NCI-H2171 (cell line): ENCODE results near the gene TEKT1.
"Not testable (repeated sequence)": the region's sequence is repeated elsewhere in the genome, so short reads cannot be mapped to it uniquely, and the experiment has no call there.

Experiments used
- DNase-seq: peaks from one replicate; lab custom pipeline; 2025; lab: John Stamatoyannopoulos, UW

The TEKT1 gene

DNA sequence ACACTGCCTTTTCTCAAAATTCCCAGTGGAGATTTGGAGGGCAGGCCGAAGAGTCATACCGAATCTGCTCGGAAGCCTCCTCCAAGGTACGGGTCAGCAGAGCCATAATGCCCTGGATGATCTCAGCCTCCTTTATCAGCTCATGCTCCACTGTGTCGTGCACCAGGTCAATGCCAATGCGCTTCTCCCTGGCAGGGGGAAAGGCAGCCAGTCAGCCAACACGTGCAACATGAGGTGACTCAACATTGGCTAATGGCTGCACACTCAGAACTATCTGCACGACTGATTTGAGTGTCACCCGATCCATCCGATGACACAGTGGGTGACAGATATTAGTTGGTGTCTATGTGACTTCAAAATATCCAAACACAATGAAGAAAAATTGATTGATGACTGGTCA is 15.8 kb downstream of the TEKT1 start:
- no peak for DNase-seq

- no peak for DNase-seq
These were observed 19.2 kb downstream of the TEKT1 start for GRCh38 chr17:6812295-6812694.

- DNase-seq: no peak
These were observed 20.0 kb downstream of the TEKT1 start for GRCh38 chr17:6811510-6811909.

DNA sequence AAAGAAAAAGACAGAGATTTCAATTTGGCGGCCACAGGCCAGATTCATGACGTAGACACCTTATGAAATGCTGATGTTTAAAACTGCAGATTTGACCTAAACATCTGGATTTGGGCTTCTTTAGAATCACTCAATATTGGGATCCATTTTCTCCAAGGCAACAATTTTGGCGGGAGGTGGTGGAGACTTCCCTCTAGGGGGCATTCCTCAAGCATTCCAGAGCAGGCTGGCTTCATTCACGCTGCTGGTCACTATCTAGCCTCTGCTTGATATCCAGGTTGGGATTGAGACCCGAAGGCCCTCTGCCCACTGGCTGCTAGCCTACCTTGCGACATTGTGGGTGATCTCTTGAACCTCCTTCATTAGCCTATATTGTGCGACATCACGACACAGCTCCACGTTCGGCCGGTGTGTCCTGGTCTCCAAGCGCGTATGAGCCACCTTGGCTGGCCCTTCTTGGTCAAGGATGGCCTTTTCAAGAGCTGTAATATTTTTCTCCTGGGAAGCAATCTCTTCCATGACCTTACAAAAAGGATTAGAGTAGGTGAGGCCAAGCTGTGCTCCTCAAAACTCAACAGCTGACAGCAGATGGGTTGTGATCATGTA is 31.0 kb downstream of the TEKT1 start:
- no peak for DNase-seq

DNA sequence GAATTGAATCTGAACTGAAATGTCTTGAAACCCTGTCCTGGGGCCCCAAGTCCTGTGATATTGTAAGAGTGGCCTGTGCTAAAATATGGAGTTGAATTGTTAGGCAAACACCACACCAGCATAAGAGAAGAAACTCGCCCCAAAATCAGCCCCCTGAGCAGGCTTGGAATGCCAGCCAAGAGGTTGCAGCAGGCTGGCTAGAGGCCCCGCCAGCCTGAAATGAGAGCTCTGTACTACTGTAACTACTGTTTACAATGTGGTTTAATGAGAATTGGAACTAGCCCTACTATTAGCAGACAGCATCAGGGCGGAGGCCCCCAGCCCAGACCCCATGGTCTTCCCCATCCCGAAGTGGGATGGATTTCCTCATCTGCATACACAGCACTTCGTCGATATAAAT is 31.8 kb downstream of the TEKT1 start:
- no peak for DNase-seq

GRCh38 chr17:6797718-6798351 is 33.7 kb downstream of the TEKT1 start:
- no peak for DNase-seq

DNA sequence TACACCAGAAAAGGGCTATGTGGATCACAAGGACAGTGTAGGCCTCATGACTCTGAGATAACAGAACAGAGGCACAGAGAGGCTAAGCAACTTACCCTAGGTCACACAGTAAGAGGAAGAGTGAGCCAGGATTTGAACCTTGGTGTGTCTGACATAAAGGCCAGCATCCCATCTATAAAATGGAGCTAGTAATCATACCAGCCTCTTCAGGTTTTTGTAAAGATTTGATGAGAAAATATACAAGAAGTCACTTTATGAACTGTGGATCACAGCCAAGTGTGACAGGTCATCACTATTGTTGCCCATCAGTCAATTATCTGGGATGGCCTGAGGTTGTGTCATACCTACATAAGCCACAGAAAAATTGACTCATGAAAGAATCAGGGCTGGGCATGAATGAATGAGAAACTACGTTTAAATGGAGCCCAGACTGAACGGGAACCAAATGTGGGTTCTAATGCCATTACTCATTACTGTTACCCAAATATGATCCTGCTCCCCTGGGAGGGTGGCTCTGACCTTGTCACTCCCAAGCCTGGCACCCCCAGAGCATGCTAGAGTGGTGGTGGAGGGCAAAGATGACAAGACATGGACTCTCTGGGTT is 34.5 kb downstream of the TEKT1 start:
- DNase-seq: no peak

DNA sequence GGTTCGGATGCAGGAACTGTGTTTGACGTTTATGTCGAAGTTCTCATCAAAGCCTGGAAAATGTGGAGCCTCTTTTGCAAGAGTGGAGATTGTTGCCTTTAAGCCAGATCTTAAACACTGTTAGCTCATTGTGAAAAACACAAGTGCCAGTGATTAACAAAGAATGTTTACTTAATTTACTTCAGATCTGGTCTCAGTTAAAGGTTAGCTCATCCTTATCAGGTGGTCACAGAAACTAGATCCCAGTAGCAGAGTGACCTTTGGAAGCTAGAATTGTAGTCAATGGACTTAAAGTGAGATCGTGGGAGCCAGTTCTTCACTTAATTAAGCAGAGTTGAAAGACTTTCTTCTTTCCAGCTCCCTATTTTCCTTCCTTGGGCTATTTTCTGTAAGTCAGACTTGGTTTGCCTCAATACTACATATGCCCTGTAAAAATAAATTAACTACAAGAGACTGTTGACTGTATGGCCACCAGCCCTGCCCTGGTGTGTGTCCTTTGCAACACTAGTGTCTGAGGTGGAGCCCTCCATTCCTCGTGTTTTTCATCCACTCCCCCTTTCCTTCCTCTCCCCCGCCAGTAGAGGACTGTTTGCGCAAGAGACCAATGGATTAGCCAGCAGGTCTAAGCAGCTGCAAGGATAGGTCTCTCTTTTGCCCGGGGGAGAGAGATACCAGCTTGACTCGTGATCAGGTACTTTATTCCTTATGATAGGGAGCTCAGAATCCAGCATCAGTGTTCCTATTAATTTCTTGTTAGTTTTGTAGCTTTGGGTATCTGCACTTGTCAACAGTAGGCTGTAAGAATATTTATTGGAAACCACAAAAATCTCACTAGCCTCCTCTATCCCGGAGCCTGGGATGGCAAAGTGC is 35.3 kb downstream of the TEKT1 start:
- DNase-seq: no peak

GRCh38 chr17:6793748-6794493 is 37.6 kb downstream of the TEKT1 start:
- DNase-seq: no peak

DNA sequence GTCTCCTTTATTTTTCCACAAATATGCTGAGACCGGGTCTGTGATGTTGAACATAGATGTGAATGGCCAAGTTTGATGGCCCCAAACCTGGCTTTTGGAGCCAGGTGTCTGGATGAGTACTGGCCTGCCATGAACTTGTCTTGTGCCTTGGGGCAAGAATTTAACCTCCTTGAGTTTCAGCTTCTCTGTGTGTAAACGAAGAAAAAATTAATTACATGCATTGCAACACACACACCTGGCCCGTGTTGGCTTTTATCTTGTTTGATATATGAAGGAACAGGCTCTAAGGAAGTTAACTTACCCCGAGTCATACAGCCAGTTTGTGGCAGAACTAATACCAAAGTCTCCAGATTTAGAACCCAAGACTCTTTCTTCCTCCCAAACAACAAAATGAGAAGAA is 42.4 kb downstream of the TEKT1 start:
- no peak for DNase-seq

DNA sequence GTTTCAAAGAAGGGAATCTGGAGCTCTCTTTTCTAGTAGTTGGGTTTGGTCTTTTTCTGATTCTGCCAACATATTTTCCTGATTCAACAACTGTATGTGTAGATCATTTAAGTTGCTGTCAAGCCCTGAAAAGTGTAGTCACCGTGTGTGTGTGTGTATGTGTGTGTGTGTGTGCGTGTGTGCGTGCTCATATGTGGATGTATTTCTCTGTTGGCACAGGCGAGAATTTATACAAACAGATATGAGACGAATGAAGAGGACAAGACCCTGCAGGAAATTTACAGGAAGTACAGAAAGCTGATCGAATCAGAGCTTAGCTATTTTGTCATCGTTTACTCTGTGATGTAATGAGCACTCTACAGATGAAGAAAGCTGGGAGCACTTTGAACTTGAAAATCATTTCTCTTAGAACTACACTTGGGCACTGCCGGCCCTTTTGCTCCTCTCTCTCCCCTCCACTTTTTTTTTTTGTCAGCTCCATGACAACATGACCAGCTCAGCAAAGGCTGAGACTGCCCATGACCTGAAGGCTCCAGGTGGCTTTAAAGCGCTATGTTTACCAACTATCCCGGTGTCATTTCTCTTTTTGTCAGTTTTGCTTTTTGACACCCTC is 44.3 kb downstream of the TEKT1 start:
- no peak for DNase-seq

GRCh38 chr17:6786618-6787017 is 44.9 kb downstream of the TEKT1 start:
- no peak for DNase-seq

- DNase-seq: no peak
These were observed 49.3 kb downstream of the TEKT1 start for GRCh38 chr17:6782244-6782643.

DNA sequence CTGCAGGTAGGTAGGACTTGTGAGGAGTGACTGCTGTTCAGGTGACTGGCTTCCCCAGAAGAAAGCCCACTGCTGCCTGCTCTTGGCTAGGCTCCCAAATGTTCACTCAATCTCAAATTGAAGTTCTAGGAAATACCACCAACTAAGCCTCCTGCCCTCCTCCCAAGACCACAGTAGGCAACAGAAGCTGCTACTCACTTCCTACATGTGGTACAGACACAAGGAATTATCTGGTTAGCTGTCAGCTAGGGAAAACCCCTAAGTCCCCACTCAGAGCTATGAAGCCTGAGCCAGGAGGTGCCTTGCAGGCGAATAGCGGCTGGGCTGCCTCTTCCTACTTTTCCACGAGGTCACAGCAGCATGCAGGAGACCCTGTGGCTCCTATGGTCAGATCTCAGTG is 50.6 kb downstream of the TEKT1 start:
- DNase-seq: no peak

DNA sequence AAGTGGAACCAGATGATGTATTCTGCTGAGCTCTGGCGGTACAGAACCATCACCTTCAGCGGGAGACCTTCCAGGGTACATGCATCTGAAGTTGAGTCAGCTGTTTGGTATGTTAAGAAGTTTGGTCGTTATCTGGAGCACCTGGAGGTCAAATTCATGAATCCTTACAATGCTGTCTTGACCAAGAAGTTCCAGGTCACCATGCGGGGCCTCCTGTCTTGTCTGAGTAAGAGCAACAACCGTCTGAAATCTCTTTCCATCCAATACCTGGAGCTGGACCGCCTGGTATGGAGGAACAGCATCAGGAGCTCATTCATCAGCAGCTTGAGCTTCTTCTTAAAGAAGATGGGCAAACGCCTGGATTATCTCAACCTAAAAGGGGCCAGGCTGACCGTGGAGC is 51.5 kb downstream of the TEKT1 start:
- no peak for DNase-seq

- no peak for DNase-seq
These were observed 52.1 kb downstream of the TEKT1 start for GRCh38 chr17:6779411-6779810.

DNA sequence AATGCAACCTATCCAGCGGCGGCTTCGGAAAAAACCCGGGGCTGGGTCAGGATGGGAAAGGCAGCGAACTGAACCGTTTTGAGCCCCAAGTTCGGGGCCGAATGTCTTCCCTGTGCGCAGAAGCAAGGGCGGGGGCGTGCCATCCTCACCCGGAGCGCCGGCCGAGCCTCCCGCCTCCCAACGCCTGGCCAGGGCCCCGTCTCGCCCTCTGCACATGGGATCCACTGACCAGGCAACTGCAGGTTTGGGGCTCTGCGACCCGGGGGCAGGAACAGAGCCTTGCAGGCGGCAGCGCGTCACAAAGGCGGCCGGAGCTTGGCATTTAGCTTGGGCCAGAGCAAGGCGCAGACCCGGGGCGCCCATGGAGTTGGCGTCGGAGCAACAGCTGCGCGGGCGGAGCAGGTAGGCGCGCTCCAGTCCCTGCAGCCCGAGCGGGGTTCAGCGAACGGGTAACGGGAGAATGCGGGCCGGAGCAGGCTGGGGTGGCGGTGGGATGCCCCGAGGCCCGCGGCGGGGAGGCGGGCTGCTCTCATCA is 55.6 kb downstream of the TEKT1 start, which contains the start of gene FBXO39:
Gene FBXO39, plus strand, starts transcription at position 345 of the 535 bp plus-strand sequence. CDS start 3,654 bp downstream, outside the sequence.
- DNase-seq: no peak

DNA sequence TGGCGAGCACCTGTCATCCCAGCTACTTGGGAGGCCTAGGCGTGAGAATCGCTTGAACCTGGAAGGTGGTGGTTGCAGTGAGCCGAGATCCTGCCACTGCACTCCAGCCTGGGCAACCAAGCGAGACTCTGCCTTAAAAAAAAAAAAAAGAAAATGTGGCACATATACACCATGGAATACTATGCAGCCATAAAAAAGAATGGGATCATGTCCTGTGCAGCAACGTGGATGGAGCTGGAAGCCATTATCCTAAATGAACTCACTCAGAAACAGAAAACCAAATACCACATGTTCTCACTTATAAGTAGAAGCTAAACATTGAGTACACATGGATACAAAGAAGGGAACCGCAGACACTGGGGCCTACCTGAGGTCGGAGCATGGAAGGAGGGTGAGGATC is 56.6 kb downstream of the TEKT1 start:
- DNase-seq: not testable (repeated sequence)

GRCh38 chr17:6772016-6772415 is 59.5 kb downstream of the TEKT1 start:
- DNase-seq: no peak

DNA sequence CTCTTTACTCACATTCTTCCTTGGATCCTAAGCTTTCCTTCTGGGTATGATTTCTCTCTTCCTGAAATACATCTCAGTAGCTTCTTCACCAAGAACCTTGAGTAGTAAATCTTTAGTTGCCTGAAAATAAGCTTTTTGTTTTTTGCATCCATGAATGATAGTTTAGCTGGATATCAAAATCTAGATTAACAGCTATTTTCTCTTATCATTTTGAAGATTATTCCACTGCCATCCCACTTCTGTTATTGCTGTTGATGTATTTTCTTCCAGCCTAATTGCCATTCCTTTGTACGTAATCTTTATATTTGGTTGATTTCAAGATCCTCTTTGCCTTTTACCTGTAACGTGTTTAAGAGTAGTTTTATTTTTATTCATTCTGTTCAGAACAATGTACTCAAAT is 63.1 kb downstream of the TEKT1 start:
- DNase-seq: no peak

DNA sequence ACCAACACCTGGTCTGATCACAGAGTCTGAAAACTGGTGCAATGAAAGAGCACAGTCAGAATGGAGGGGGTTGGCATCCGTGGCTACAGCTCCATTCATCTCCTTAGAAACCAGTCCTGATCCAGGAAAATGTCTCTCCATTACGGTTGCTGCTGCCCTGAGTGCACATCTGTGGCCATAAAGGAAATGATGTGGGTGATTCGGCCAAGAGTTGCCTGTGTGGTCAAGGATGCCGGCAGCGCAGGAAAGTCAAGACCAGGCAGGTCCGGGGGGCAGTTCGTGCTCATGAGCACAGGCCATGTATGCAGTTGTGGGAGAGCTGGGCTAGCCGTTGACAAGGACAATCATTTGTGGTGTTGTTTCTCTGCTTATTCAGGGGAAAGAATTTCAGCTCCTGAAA is 69.8 kb downstream of the TEKT1 start:
- no peak for DNase-seq
